NCI-H446 (cell line): Measurements from ENCODE around the gene MNX1.

Source experiments
- DNase-seq, 2 experiments: peaks; one replicate each; lab custom pipeline; 2025; lab: John Stamatoyannopoulos, UW

The MNX1 gene

GRCh38 chr7:157014635-157015555 is 4.4 kb upstream of the MNX1 start:
- DNase-seq = no peak

- DNase-seq = no peak
Measured at GRCh38 chr7:157013602-157014549, 3.4 kb upstream of the MNX1 start.

DNA sequence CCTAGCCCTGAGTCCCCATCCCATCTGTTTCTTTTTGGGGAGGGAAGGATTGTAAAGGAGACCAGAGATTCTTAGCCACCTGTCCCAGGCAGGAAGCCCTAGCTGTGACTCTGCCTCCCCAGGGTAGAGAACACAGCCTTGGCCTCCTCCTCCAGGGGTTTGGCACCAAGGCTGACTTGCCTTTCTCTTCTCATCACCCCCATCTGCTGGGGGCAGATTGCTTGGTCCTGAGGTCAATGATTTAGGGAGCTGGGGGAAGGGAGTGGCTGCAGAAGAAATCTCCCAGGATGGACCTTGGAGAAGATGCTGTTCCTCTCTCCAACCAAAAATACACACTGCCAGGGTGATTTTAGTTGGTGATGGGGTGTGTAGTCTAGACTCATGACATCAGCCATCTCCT is 2.6 kb upstream of the MNX1 start:
- no peak for DNase-seq

- no peak for DNase-seq
Measured at GRCh38 chr7:157012113-157012547, 1.7 kb upstream of the MNX1 start.

DNA sequence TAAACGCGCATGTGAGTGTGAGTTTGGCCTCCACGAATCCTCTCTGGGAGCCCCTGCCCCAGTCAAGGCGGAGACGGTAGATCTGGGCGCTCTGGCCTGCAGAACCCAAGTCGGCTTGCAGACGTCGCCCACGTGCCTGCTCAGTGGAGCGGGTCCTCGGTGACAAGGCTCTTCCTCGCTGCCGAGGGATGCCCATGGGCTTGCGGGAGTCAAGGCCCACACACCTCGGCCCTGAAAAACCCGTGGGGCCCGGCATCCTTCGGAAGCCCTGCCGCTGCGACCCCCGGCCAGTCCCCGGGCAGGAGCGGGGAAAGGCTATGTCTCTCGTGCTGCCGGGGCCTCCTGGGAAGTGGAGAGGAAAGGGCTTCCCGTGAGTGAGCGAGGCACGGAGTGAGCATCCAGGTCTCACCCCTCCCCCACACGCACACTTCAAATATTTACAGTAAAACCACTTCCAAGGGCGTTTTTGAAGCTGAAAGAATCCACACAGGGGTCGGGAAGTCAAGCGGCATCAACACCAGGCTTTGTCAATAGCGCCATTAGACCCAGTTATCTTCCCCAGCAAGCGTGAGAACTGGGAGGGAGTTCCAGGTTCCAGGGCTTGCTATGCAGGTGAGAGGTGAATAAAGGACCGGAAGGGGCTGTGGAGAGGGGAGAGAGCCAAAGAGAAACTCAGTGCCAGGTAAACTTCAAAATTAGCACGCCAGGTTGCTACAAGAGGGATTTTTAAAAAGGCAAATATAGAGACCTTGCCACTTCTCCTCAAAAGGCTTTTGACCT is 1.1 kb upstream of the MNX1 start:
- DNase-seq = no peak

- DNase-seq = peak in 1 of 2 experiments; percentile 22
Measured at GRCh38 chr7:157009778-157010587, 480 bp downstream of the MNX1 start.

- DNase-seq = no peak
Measured at GRCh38 chr7:157009170-157009777, 1.2 kb downstream of the MNX1 start.

- DNase-seq = no peak
Measured at GRCh38 chr7:157008206-157009169, 2.0 kb downstream of the MNX1 start.

DNA sequence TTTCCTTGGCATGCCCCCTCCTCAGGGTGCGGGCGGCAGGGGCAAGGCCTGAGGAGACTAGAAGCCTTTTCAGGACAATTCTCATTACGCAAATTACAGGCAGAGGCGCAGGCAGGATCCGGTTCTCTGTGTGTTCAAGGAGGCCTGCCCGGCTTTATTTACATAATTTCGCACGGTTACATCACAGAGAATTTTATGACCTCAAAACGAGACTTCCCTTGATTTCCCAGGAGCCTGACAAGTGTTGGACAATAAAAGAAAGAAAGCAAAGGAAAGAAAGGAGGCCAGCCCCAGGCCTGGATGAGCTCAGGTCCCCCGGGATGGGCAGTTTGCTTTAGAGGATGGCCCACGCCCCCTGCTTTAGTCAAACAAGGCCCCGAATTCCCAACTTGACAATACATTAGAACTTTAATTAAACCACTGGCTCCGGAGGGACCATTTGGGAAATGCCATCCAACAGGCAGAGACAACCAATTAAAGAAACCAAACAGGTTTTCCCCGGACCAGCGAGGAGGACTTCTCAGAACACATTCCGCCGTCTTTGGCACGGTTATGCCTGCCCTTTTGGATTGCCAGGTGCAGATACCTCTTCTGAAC is 2.9 kb downstream of the MNX1 start:
- no peak for DNase-seq

DNA sequence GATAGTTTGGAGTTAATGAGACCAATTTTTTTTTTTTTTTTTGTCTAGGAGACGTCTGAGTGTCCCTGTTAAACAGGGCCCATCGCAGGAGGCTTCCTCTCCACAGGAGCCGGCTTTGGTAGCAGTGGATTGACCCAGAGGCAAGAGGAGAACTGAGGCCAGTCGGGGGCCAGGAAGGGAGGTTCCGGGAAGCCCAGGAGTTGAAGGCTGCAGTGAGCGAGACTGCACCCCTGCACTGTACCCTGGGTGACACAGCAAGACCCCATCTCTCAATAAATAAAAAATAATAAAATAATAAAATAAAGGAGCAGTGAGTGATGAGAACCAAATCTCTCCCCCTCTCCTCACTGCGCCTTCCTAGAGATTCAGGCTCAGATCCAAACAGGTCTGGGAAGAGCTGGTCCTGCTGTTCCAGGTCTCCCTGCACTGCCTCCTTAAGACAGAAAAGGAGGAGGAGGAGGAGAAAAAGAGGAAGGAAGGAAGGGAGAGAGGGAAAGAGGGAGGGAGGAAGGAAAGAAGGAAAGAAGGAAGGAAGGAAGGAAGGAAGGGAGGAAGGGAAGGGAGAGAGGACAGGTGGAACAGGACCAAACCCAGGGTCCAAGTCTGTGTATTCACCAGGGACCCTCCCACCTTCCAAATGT is 3.5 kb downstream of the MNX1 start:
- no peak for DNase-seq

DNA sequence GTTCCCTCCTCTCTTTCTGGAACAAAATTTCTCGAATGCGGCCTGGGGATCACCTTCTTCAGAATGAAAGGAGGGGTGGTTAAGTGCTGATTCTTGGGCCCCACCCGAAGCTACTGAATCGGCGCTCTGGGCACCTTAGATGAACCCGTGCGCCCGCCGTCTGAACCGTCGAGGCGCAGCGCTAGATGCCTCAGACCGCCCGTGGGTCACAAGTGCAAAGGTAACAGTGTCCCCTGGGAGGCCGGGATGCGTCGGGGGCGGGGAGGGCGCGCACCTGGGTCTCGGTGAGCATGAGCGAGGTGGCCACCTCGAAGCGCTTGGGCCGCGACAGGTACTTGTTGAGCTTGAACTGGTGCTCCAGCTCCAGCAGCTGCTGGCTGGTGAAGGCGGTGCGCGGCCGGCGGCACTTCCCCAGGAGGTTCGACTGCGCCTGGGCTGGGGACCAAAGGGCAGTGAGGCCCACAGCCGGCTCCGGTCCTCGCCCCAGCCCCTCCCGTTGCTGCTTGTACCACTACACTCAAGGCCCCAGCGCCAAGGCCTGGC is 4.2 kb downstream of the MNX1 start:
- no peak for DNase-seq

DNA sequence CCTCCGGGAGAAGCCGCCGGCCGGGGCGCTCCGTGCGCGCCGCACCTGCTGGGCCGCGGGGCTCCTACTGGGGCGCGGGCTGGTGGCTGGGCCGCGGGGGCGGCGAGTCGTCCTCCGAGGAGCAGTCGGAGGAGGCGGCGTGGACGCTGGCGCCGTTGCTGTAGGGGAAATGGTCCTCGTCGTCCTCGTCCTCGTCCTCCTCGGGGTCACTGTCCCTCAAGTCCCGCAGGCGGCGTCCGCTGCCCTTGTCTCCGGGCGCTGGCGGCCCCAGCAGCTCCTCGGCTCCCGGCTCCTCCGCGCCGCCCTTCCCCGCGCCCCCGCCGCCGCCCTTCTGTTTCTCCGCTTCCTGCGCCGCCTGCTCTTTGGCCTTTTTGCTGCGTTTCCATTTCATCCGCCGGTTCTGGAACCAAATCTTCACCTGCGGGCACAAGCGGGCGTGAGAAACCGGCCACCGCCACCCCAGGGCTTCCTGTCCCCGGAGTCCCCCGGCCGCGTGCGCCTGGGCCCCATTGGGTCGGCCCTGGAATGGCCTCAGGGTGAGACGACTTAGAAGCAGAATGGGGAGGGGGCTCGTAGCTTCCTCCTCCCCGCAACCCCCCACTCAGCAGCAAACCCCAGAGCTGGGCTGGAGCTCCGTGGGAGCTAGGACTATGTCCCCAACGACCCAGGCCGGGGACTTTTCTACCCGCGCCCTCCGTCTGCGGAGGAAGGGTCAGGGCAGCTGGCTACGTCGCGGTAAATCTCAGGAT is 4.8 kb downstream of the MNX1 start:
- no peak for DNase-seq

DNA sequence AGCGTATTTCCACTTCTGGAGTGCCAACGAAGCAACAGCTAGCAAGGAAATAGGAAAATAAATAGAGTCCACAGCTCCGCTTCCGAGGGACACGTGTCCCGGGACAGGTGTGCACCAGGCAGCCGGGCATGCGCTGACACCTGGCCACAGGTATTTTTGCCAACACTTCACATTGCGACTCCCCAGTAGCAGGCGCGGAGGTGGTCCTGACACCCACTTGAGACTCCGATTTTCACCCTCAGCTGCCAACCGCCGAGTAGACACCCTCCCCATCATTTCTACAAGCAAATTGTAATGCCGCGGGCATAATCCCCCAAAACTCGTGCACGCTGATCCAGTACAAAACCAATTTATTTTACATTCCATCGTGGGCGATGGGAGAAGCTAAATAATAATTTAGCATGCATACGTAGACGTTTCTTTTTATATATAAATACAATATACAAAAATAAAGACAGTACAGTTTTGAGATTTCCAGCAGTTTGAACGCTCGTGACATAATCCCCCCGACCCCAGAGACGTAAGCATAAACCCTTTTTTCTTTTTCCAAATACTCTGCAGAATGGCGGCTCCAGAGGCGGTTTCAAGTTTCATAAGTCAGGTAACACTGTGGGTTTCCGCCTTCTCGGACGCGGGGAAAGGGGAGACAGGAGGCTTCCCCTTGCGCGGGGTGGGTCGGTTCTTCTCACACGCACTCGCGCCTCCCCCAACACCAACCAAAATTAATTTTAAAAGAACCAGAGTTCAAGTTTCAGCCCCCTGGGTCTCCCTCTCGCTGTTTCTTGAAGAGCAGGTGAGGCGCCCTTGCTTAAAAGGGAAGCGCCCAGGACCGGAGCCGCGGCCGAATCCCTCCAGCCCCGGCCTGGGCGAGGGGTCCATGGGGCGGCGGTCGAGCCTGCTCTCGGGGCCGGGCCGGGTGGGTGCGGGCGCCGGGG is 5.7 kb downstream of the MNX1 start:
- no peak for DNase-seq

DNA sequence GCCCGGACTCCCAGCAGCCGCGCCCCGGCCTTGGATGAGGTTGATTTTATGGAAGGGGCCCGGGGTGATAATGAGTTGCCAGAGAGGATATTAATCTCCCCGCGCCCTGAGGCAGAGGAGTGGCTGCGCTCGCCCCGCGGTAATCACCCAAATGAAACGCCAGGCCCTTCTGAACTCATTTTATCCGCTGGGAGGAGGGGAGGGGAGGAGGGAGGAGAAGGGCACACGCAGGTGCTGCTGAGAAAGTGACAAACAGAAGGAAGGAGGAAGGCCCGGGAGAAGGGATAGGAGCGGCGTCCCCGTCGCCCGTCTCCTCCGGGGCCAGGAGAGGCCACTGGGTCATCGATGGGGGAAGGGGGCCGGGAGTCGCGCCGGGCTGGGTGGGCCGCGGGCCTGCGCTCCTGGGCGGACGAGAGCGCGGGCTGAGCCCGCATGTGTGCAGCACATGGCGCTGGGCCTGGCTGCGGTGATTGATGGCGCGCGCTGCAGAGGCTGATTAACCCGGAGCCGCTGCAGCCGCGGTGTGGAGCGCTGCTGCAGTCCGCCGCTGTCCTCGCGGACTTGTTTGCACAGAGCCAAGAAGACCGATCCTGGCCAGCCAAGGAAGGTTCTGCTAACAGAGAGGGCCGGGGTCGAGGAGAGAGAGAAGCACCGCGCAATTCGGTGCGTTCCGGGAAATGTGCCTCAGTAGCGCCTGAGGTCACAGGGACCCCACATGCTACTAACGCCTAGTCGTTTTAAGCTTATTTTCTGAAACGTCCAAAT is 6.5 kb downstream of the MNX1 start:
- no peak for DNase-seq

DNA sequence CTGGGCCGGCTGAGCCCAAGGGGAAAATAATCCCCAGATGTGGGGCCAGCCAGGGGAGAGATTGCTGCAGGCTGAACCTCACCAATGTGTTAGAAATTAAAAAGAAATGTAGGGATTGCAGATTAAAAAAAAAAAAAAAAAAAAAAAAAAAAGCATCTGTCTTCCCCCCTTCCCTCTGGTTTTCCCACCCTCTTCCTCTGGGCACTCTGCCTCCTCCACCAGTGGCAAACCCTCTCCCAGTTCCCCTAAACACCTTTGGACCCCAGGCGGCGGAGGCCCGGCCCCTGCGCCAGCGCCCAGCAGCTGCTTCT is 7.1 kb downstream of the MNX1 start:
- no peak for DNase-seq
